GM12878 (cell line): ENCODE data around the gene MYT1. TPM values are rescaled to one million over a fixed set of nuclear protein-coding genes. Genes with fewer than 3 reads are reported as not detected.

Experiments used
- ATAC-seq: fragments of 200-7000 bp; cut with Tn5 transposase; 3 replicates; pipeline ENCODE4 v1.9.1; 2020; ENCODE audit warnings: mild to moderate bottlenecking, moderate library complexity
- BruUV-seq: library from RNA; stranded (reverse); fragments of 400-500 nt; replicated peaks from 2 replicates; lab custom pipeline; 2021; lab: Mats Ljungman, UMichigan
- CTCF ChIA-PET: fragments of 300-600 bp; sonication (Branson Sonifier 250); formaldehyde crosslinking; extraction: SDS; loops from one replicate; lab custom pipeline; 2021; ENCODE audit warnings: inconsistent platforms; lab: Yijun Ruan, JAX
- POLR2A ChIA-PET: fragments of 350-600 bp; formaldehyde crosslinking; extraction: SDS; loops from one replicate; lab custom pipeline; 2021; ENCODE audit warnings: inconsistent platforms; lab: Charles Lee
- RAD21 ChIA-PET: fragments of 300-600 bp; sonication (Branson Sonifier 250); formaldehyde crosslinking; loops from one replicate; lab custom pipeline; 2023; ENCODE audit warnings: antibody characterized with exemption; ENCODE audit not compliant: unreplicated experiment; lab: Charles Lee
- SMC1A ChIA-PET: fragments of 300-600 bp; sonication (Branson Sonifier 250); formaldehyde crosslinking; loops from one replicate; lab custom pipeline; 2023; ENCODE audit not compliant: unreplicated experiment, uncharacterized antibody; lab: Charles Lee
- DNase-seq: peaks from one replicate; pipeline ENCODE4 v3.0.0-alpha.2; 2011; ENCODE audit warnings: low read depth, low spot score
- FAIRE-seq: peaks from 3 replicates; lab custom pipeline; 2011; peaks lifted over from hg19 to GRCh38; lab: Jason Lieb, UNC
- H2AFZ ChIP-seq: 2 replicates; pipeline ENCODE4 v1.6.0; 2011; ENCODE audit warnings: low read depth, low read length, control low read depth; ENCODE audit not compliant: control insufficient read depth
- H3K27ac ChIP-seq: 2 replicates; pipeline ENCODE4 v1.5.1; 2011; ENCODE audit warnings: control low read depth; ENCODE audit not compliant: control insufficient read depth, insufficient read depth
- H3K27me3 ChIP-seq, 2 experiments: replicated peaks in 1 of 2; 2 replicates each; pipeline versions ENCODE4 v1.6.0 to v1.6.1; 2011; ENCODE audit warnings: low read length in 1 of 2; ENCODE audit not compliant: control insufficient read depth in 2 of 2, insufficient read depth in 2 of 2
- H3K36me3 ChIP-seq, 2 experiments: 2 replicates each; pipeline ENCODE4 v1.5.1; 2011; ENCODE audit warnings: low read length in 1 of 2; ENCODE audit not compliant: control insufficient read depth in 2 of 2, insufficient read depth in 2 of 2
- H3K4me1 ChIP-seq: 2 replicates; pipeline ENCODE4 v1.6.1; 2011; ENCODE audit warnings: mild to moderate bottlenecking, low read length, moderate library complexity, mixed read lengths; ENCODE audit not compliant: control insufficient read depth, insufficient read depth
- H3K4me2 ChIP-seq: 2 replicates; pipeline ENCODE4 v1.6.0; 2011; ENCODE audit warnings: control low read depth; ENCODE audit not compliant: control insufficient read depth, insufficient read depth
- H3K4me3 ChIP-seq: fragments of 200-600 bp; sonication (generic); 2 replicates; pipeline ENCODE4 v1.5.1; 2016
- H3K79me2 ChIP-seq: 2 replicates; pipeline ENCODE4 v1.6.0; 2011; ENCODE audit warnings: low read length; ENCODE audit not compliant: control insufficient read depth, insufficient read depth
- H3K9ac ChIP-seq: 2 replicates; pipeline ENCODE4 v1.8.0; 2011; ENCODE audit warnings: low read length, control low read depth, mixed read lengths; ENCODE audit not compliant: control insufficient read depth, insufficient read depth
- H3K9me3 ChIP-seq: replicated peaks from 3 replicates; pipeline ENCODE4 v1.5.1; 2011; ENCODE audit warnings: mild to moderate bottlenecking, low read length; ENCODE audit not compliant: control insufficient read depth, insufficient read depth
- H4K20me1 ChIP-seq: 2 replicates; pipeline ENCODE4 v1.6.0; 2011; ENCODE audit not compliant: control insufficient read depth, insufficient read depth
- DPF2 ChIP-seq: fragments of 450-650 bp; IDR thresholded peaks from 2 replicates; pipeline ENCODE4 v1.6.1; 2017; ENCODE audit warnings: mild to moderate bottlenecking
- EGR1 ChIP-seq, 2 experiments: IDR thresholded peaks; 1 replicate in 1 of 2; 2 replicates in 1 of 2; pipeline ENCODE4 v1.6.1; 2011 to 2012; ENCODE audit warnings: low read depth in 2 of 2, low read length in 2 of 2, borderline replicate concordance in 1 of 2, mild to moderate bottlenecking in 1 of 2, moderate library complexity in 1 of 2
- EP300 ChIP-seq, 2 experiments: fragments of 150-350 bp in 1 of 2; IDR thresholded peaks; 2 replicates each; pipeline ENCODE4 v1.6.1; 2011 to 2012; ENCODE audit warnings: low read depth in 2 of 2, low read length in 2 of 2, borderline replicate concordance in 1 of 2, improper control_type of control experiment in 1 of 2, inconsistent platforms in 1 of 2; ENCODE audit not compliant: control insufficient read depth in 1 of 2
- WGBS: methylation state at CpG from one replicate; pipeline ENCODE4 v1.1.6; 2016; ENCODE audit warnings: low lambda C conversion rate; ENCODE audit not compliant: insufficient replicate concordance, insufficient coverage; ENCODE audit errors: missing lambda C conversion rate; 5-methylcytosine and 5-hydroxymethylcytosine counted together
- in situ Hi-C: fragments of 300-500 bp; cut with MboI; formaldehyde crosslinking; loops from 9 replicates; pipeline ENCODE4 v1.14.3; 2018; ENCODE audit warnings: mixed read lengths
- intact Hi-C: fragments of 100-400 bp; cut with micrococcal nuclease; formaldehyde crosslinking; loops from one replicate; pipeline ENCODE4 v1.14.2; 2022; ENCODE audit not compliant: unreplicated experiment
- polyA plus RNA-seq, 11 experiments: library from polyadenylated mRNA; depleted of rRNA in 4 of 11; unstranded in 6 of 11; stranded (reverse) in 5 of 11; fragments of >200 nt; fragmentation: Nextera tagmentation in 4 of 11; fragmentation: Illumina TruSeq in 1 of 11; extraction: Ambion mirVana in 4 of 11; extraction: Trizol in 1 of 11; gene quantifications; 1 replicate in 1 of 11; 2 replicates in 10 of 11; pipeline versions ENCODE4 v1.2.1 to v1.2.3, GENCODE V29; 2011 to 2016; ENCODE audit warnings: inconsistent platforms in 2 of 11, missing spikeins in 2 of 11, low read depth in 1 of 11
- total RNA-seq, 4 experiments: library from RNA; depleted of rRNA in 3 of 4; stranded (reverse); fragments of >200 nt in 3 of 4; fragmentation: Illumina TruSeq in 1 of 4; extraction: Trizol in 1 of 4; gene quantifications; 2 replicates each; pipeline versions ENCODE4 v1.2.1 to v1.2.3, GENCODE V29; 2013 to 2021
- TF ChIP-seq, protein P1 (sequence below): fragments of 450-650 bp; IDR thresholded peaks from 2 replicates; pipeline ENCODE4 v1.6.1; 2017; ENCODE audit warnings: antibody characterized with exemption, mild to moderate bottlenecking, moderate library complexity
- TF ChIP-seq, protein P2 (sequence below): IDR thresholded peaks from 2 replicates; pipeline ENCODE4 v1.6.1; 2011; ENCODE audit warnings: borderline replicate concordance, low read depth, mild to moderate bottlenecking, moderate library complexity, low read length; ENCODE audit not compliant: insufficient read depth, poor library complexity, severe bottlenecking
- TF ChIP-seq, protein P3 (sequence below): fragments of 150-350 bp; IDR thresholded peaks from 2 replicates; pipeline ENCODE4 v1.6.1; 2014; ENCODE audit warnings: mild to moderate bottlenecking, low read depth, low read length

The MYT1 gene
- total and polyA plus RNA-seq, 10 of the 15 experiments (the other 5 are each of a cell fraction or from before 2014, with no cell fraction given): 0.01 to 0.10 TPM; not detected in 8

DNA sequence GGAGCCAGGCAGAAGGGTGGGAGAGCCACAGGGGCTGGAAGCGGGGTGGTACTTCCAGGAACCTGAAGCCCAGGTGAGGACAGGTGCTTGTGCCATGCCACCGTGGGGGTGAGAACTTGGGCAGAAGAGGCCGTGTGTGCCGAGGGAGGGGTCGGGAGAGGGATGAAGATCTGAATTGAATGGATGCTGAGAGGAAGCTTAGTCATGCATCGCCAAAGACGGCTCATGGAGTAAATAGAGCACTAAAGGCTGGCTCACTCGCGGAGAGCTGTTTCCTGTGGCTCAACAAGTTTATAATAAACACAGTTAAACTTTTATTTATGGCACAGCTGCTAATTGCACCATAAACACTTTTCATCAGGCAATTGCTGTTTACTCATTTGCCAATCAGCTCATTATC, 21.7 kb upstream of the MYT1 start:
- peaks cover 5% of the 10 kb centered on the region; the same call in 2 of the 3 replicates for H3K9me3 ChIP-seq
- TF ChIP-seq EGR1 (IDR thresholded peaks at IDR 0.05; ENCODE audit: borderline replicate concordance in 1 of 2, low read depth in 2 of 2, low read length in 2 of 2) (no peak), EP300 (IDR thresholded peaks at IDR 0.05; ENCODE audit: borderline replicate concordance in 1 of 2, control insufficient read depth in 1 of 2, low read depth in 2 of 2, low read length in 2 of 2) (no peak), DPF2 (no peak)
- TF ChIP-seq, protein P1, sequence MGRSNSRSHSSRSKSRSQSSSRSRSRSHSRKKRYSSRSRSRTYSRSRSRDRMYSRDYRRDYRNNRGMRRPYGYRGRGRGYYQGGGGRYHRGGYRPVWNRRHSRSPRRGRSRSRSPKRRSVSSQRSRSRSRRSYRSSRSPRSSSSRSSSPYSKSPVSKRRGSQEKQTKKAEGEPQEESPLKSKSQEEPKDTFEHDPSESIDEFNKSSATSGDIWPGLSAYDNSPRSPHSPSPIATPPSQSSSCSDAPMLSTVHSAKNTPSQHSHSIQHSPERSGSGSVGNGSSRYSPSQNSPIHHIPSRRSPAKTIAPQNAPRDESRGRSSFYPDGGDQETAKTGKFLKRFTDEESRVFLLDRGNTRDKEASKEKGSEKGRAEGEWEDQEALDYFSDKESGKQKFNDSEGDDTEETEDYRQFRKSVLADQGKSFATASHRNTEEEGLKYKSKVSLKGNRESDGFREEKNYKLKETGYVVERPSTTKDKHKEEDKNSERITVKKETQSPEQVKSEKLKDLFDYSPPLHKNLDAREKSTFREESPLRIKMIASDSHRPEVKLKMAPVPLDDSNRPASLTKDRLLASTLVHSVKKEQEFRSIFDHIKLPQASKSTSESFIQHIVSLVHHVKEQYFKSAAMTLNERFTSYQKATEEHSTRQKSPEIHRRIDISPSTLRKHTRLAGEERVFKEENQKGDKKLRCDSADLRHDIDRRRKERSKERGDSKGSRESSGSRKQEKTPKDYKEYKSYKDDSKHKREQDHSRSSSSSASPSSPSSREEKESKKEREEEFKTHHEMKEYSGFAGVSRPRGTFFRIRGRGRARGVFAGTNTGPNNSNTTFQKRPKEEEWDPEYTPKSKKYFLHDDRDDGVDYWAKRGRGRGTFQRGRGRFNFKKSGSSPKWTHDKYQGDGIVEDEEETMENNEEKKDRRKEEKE: no peak
- TF ChIP-seq, protein P2, sequence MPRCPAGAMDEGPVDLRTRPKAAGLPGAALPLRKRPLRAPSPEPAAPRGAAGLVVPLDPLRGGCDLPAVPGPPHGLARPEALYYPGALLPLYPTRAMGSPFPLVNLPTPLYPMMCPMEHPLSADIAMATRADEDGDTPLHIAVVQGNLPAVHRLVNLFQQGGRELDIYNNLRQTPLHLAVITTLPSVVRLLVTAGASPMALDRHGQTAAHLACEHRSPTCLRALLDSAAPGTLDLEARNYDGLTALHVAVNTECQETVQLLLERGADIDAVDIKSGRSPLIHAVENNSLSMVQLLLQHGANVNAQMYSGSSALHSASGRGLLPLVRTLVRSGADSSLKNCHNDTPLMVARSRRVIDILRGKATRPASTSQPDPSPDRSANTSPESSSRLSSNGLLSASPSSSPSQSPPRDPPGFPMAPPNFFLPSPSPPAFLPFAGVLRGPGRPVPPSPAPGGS: peak; percentile 21
- TF ChIP-seq, protein P3, sequence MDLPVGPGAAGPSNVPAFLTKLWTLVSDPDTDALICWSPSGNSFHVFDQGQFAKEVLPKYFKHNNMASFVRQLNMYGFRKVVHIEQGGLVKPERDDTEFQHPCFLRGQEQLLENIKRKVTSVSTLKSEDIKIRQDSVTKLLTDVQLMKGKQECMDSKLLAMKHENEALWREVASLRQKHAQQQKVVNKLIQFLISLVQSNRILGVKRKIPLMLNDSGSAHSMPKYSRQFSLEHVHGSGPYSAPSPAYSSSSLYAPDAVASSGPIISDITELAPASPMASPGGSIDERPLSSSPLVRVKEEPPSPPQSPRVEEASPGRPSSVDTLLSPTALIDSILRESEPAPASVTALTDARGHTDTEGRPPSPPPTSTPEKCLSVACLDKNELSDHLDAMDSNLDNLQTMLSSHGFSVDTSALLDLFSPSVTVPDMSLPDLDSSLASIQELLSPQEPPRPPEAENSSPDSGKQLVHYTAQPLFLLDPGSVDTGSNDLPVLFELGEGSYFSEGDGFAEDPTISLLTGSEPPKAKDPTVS: no peak
- no peaks in the 10 kb centered on the region for H3K4me1 ChIP-seq
- H3K4me3 ChIP-seq: no peak overlapping the region
- H3K27ac ChIP-seq: no peak overlapping the region
- no peaks in the 10 kb centered on the region for H3K79me2 ChIP-seq
- no peak for DNase-seq
- H3K4me2 ChIP-seq: no peak overlapping the region
- RAD21 ChIA-PET: no interaction called here
- H2AFZ ChIP-seq: no peak overlapping the region
- H3K27me3 ChIP-seq: peaks cover 1 to 4% of the 10 kb centered on the region in 2 experiments
- no peaks in the 10 kb centered on the region for H4K20me1 ChIP-seq
- no TSS peak for BruUV-seq
- POLR2A ChIA-PET: no interaction called here
- H3K36me3 ChIP-seq: no peaks in the 10 kb centered on the region
- WGBS: 24% methylated on average over 9 of the region's 9 CpGs
- CTCF ChIA-PET: interaction anchor here (0.6 kb wide), 1 partner anchor 22 kb away, joined by 3 read pairs; no protein-coding TSS in a partner anchor
- in situ Hi-C loops (no loop called here), intact Hi-C loops (no loop called here)
- no peak overlapping the region for H3K9ac ChIP-seq
- SMC1A ChIA-PET: interaction anchor here (0.5 kb wide), 1 partner anchor 851 kb away, joined by 3 read pairs; no protein-coding TSS in a partner anchor
- ATAC-seq: no peak
- no peak for FAIRE-seq
